HG02623 (cell line): ENCODE measurements around the gene DNAAF9.

Experiments used
- ATAC-seq: cut with Tn5 transposase; IDR thresholded peaks from one replicate; pipeline ENCODE4 v1.9.1; 2021; ENCODE audit warnings: moderate library complexity; ENCODE audit not compliant: unreplicated experiment

The DNAAF9 gene

DNA sequence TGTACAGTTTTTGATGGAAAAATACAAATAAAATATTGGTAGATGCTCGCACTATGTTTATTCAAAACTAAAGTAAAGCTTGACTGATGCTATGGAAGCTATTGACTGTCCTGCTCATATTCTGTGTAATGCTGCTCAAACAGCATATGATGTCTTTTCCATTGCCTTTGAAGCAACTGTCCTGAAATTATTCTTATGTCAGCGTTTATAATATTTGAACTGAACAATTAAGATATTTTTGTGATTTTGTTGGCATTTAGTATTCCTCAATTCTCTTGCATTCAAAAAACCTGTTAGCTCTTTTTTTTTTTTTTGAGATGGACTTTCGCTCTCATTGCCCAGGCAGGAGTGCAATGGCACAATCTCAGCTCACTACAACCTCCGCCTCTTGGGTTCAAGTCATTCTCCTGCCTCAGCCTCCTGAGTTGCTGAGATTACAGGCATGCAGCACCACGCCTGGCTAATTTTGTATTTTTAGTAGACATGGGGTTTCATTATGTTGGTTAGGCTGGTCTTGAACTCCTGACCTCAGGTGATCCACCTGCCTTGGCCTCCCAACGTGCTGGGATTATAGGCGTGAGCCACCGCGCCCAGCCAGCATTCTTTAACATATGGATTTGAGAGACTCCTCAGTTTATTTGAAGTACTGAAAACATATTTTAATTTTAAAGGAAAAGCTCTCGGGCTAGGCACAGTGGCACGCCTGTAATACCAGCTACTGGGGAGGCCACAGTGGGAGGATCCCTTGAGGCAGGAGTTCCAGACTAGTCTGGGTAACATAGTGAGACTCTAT, 5.3 kb upstream of the DNAAF9 start:
- no peak for ATAC-seq

DNA sequence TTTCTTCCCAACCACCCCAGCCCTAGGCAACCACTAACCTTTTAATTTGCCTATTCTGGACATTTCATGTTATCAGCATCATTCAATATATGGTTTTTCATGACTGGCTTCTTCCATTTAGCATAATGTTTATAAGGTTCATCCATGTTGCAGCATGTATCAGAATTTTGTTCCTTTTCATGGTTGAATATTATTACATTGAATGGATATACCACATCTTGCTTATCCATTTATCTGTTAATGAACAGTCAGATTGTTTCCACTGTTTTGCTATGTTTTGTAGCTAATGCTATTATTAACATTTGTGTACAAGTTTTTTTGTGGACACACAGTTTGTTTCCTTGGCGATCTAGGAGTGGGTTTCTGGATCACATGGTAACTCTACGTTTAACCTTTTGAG, 3.0 kb upstream of the DNAAF9 start:
- ATAC-seq: no peak

DNA sequence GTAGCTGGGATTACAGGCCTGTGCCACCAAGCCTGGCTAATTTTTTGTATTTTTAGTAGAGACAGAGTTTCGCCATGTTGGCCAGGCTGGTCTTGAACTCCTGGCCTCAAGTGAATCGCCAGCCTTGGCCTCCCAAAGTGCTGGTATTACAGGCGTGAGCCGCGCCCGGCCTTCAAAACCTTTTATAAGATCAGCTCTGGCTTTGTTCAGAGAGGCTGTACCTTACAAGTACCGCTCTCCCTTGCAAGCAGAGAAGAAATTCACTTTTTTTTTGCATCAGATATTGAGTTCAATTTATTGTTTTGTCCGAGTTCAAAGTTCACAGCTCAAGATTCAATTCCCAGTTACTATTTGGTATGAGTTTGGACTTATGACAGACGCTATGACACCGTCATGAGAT, 1.9 kb upstream of the DNAAF9 start:
- no peak for ATAC-seq

DNA sequence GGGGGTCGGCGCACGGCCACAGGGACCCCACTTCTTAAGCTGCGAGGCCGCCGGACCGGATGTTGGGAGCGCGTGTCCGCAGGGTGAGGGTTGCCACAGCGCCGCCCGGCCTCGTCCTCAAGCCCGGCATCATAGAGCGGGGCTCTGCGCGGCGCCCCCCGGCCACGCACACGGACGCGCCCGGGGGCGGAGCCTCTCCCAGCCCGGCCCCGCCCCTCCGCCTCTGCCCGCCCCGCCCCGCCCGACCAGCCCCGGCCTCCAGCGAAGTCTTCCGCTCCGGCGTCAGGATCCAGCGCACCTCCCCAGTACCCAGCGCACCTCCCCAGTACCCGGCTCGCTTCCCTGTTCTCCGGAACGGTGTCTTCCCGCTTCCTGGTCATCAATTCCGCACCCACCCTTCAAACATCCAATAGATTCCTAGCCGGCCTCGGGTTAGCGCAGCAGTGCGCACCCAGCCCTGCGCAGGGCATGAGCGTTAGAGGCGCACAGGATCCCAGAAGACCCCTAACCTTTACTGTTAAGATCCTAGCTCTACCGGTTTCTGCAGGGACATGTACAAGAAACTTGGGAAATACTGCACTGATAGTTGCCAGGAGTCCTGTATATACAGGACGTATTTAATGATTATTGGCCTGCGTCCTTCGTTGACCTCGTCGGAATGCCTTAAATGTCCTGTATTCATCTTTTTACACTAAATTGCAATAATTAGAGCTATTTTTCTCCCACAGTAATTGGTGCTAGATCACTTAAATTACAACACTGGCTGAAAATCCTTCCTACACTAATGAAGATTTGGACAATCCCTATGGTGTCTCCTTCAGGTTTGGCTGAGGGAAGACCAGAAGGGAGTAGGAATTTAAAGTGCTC, 535 bp upstream of the DNAAF9 start:
- ATAC-seq: no peak

DNA sequence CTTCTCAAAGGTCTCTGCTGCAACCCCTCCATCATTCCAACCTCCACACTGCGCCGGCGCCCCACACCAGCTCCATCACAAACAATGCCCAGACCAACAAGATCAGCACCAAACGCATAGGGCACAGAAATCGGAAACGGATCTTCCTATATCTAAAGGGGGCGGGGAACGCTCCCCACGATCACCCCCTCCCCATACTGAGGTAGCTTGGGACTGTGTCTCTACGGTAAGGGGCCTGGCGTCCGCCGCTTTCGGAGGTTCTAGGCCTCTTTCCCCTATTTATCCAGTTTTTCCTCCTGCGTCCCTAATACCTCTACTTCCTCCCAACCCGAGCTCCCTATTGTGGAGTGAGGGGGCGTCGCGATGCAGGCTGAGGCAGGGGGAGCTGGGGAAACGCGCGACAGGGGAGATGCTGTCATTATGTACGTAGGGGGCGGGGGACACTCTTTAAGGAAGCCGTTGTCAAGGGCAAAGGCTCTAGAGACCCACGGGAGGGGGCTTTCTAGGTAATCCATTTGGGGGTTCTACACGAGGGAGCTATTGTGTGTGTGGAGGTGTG, 909 bp downstream of the DNAAF9 start:
- no peak for ATAC-seq

DNA sequence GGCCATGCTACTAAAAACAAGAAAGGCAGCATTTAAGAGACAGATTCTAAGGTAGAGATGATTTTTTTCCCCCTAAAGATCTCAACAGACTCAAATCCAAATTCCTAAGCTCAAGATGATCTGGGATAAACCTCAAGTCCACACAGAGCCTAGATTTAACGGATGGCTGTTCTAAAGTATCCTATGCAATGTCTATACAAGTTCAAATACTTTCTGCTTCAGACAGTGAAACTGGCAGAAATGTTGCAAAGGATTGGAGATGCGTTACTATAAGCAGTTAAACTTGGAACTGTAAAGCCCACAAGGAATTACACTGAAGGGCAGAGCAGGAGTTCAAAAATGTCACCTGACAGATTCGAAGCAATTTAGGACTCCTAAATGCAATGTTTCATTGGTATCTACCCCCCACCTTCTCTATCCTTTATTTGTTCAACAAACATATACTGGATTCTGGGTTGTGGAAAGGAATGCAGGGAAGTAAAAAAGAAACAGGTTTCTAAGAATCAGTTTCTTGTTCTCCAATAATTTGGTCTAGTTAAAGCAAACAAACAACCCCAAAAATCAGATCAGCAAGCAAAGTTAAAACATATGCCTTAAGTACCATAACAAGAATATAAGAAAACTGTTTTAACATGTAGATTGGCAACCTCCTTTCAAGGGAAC, 1.6 kb downstream of the DNAAF9 start:
- ATAC-seq: no peak

DNA sequence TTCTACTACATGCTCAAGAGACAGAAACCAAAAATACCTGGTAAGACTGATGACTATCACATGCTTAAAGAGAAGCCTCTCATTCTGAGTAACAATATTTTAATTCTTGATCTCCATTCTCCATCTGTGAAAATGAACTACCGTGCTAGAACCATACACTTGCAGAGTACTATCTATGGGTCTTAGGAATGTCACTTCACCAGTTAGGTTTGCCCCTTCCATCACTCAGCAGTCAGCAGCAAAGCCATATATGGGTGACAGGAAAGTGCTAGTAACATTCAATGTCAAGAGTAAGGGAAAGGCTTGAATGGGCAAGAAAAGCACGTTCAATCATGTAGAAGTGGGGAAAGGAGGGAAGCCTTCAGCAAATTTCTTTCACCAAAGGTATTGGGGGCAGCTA, 2.3 kb downstream of the DNAAF9 start:
- ATAC-seq: no peak

DNA sequence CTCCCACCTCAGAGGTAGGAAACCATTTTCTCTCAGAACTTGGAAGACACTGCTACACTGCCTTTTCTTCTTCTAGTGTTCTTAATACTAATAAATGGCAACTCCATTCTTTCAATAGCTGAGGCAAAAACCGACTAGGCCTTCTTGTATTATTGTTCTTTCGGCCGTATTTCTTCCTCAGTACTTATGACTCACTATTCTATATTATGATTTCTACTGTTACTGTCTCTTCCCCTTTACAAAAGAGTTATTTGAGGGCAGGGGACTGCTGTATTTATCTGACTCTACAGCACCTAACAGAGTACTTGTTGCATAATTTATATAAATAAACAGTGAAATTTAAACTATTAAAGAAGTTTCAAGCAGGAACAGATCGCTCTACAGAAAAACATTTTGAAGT, 3.1 kb downstream of the DNAAF9 start:
- no peak for ATAC-seq

DNA sequence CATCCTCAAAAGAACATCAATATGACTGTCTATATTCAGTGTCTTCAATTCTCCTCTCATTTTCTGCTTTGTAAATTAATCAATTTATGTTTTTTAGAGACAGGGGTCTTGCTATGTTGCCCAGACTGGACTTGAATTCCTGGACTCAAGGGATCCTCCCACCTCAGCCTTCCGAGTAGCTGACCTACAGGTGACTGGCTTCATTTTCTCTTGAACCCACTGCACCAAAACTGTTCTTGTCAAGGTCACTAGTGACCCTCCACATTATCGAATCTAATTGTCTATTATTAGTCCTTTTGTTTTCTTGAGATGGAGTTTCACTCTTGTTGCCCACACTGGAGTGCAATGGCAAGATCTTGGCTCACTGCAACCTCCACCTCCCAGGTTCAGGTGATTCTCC, 3.7 kb downstream of the DNAAF9 start:
- ATAC-seq: no peak

DNA sequence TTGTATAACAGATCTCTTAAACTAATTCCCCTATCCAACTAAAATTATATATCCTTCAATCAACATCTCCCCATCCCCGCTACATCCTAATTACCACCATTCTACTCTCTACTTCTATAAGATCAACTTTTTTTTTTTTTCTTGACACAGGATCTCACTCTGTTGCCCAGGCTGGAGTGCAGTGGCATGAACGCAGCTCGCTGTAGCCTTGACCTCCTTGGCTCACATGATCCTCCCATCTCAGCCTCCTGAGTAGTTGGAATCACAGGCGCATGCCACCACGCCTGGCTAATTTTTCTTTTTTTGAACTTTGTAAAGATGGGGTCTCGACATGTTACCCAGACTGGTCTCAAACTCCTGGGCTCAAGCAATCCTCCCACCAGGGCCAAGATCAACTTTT, 5.0 kb downstream of the DNAAF9 start:
- ATAC-seq: no peak

DNA sequence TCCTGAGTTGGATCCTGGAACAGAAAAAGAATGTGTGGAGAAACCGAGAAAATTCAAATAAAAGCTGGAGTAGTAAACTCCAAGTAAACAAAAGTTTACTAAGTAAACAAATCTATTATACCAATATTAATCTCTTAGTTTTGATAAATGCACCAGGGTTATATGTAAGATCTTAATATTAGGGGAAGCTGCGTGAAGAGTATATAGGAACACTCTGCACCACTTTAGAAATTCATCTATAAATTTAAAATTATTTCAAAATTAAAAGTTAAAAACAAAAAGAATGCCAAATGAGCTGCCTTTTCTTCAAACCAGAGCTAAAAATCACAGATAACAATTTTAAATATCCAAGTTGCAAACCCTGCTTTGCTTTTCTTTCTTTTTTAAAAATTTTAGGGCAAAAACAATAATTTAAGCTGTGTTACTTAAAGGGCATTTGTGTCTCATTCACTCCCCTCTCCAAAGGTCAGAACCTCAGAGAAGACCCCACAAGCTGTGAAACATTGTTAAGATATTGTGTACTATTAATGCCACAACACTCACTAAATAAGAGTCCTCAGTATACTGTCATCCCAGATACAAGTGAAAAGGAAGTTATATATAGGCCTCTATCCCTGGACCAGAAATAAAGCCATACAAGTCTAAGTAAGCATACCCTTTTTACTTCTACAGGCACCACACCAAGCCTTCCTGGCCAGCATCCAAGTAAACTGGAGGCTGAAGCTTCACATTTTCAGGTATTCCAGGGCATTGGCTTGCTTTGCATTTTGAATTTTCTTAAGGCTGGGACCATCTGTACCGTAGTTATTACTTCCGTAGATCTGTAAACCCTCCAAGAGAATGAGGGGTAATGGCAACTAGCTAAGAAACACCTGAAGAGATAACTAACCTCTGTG, 7.0 kb downstream of the DNAAF9 start:
- ATAC-seq: no peak

DNA sequence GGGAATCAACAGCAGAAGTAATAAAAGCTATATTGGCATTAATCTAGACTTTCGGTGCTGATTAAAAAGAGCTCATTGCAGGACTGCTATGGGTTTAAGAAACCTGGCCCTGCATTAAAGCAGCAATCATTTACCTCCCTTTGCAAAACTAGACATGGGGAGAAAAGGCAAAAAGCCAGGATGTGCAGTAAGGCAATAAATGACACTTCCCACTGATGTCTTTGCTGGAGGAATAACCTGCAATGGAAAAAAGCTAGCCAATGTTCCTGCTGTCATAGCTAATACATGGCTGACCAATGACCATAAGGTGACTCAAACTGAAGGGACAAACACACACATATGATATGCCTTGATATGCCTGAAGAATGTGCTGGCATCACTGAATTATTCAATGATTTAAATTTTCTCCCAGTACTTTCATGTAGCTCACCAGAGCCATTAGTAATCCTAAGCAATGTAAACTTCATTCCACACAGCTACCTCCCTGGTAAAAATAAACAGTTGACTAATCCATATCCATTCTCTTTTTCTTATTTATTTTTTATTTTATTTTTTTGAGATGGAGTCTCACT, 8.7 kb downstream of the DNAAF9 start:
- ATAC-seq: no peak

DNA sequence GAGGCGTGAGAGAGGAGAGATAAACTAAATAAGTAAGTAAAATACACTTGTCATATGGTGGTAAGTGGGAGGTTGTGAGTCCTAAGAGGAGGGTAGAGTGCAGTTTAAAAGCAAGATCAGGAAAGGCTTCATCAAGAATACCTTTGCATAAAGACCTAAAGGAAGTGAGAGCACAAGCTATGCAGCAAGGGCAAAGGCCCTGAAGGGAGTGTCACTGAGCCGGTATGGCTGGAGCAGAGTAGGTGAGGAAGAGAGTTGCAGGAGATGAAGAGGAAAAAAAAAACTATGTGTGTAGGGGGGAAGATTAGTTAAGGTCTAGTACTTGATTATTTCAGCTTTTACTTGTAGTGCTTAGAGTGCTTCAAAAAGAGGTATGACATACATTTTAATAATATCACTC, 11.0 kb downstream of the DNAAF9 start:
- no peak for ATAC-seq

DNA sequence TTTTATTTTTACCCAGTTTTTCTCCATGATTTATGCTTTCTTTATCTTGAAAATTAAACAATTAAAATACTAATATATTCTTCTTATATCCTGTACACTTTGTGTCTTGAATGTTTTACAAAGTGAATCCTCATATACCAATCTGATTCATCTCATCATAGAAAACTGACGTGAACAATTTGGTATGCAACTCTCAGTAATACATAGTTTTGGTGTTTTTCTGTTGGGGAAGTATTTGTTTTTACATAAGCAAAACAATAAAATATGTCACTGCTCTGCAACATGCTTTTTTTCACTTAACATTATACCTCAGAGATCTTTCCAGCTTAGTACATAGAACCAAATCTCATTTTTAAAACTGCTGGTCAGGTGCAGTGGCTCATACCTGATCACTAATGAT, 14.7 kb downstream of the DNAAF9 start:
- ATAC-seq: no peak

DNA sequence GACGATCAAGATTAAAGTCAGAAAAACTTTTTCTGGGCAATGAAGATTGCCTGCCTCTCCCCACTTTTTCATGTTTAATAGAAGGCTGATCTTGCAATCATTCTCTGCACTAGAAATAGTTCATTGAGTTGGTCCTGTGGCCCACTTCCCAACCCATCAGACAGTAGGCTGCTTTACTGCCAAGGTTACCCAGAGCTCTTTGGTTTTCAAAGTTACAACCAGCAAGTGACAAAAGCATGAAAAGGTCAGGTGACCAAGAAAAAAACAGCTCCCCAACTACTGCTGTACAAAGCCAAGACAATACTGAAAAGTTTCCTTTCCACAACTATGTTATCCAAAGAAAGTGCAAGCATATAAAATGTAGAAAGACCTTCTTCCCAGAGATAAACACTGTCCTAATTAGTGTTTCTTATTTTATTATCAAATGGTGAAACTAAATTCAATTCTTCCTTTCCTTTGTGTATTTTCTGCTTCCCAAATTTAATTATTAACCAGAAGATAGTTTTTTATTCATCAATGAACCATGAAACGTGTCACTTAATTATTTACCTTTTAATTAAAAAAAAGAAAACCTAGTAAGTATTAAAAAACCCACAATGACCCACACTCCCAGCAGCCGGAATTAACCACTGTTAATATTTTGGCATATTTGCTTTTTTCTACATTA, 16.6 kb downstream of the DNAAF9 start:
- ATAC-seq: no peak

DNA sequence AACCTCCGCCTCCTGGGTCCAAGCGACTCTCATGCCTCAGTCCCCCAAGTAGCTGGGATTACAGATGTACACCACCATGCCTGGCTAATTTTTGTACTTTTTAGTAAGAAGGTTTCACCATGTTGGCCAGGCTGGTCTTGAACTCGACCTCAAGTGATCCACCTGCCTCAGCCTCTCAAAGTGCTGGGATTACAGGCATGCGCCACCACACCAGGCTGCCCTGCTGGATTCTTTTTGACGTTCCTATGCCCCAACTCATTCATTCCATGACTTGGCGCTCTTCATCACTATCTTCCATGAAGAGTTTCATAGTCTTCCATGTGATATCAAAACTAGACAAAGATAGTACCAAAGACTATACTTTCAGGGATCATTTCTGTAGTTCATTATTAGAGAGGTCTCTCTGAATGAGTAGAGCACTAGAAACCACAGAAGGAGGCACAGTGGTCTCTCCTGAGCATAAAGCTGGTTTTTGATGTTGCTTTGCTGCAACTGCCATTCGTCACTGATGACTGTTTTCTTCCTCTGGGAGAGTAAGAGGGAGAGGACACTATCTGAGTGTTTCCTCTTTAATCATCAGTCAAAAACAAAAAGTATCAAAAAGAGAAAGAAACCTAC, 23.5 kb downstream of the DNAAF9 start:
- ATAC-seq: no peak

DNA sequence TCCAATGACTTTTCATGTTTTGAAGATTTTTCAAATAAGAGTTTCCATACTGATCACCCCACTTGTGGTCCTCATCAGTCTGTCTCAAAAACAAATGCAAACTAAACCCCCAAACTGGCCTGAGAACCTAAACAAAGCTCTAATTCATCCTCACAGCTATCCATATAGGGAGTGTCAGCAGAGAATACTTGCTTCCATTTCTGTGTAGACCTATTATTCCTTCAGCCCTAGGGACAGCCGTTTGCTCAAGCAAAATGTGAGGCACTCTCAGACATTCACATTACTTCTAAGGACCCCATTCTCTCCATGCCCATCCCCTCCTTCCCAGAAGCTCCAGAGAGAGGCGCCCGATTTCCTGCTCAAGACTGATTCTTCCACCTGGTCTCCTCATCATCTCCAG, 24.6 kb downstream of the DNAAF9 start:
- no peak for ATAC-seq

DNA sequence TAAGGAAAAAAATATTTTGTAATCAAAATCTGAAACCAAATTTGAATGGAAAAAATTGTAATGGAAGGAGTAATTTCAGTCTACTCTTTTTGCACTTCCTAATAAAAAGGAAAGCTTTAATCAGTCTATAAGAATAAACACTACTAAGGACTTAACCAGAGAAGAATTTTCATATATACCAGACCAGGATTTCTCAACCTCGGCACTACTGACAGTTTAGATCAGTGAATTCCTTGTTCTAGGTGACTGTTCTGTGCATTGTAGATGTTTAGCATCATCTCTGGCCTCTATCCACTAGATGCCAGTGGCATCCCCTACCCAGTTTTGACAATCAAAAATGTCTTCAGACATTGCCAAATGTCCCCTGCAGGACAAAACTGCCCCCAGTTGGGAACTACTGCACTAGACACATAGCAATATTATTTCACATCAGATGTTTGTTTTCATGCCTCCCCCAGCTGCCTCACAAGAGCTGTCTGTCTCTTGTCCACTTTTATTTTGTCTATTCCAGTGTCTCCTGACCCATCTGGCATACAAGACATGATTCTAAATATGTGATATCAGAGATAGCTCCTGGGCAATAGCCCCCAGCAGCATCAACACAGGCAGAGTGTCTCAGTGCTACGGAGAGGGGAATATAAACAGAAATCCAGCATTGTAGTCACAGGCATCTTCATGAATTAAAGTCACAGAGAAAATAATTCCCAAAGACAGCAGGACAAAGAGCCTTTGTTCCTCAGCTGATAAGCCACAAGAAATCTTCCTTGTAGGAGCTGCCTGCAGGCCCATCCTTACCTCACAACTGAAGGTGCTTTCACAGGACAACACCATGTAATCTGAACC, 27.0 kb downstream of the DNAAF9 start:
- no peak for ATAC-seq
